ENCODE results near the gene TIRAP.
A peak's percentile ranks its signal among the peaks of the same experiment; 100 is the strongest.
"Not testable (repeated sequence)": the region's sequence is repeated elsewhere in the genome, so short reads cannot be mapped to it uniquely, and the experiment has no call there.

TIRAP gene

GRCh38 chr11:126282736-126283591 is at the start of gene TIRAP:
TIRAP (plus strand) TSS chr11:126283093; CDS start chr11:126290895, 7,802 bp downstream.
- no peak for DNase-seq (ENCODE audit: low read depth)

GRCh38 chr11:126233391-126233790 is 49.5 kb upstream of the TIRAP start:
- no peak for DNase-seq (ENCODE audit: low read depth)

GRCh38 chr11:126246636-126247035 is 36.3 kb upstream of the TIRAP start:
- DNase-seq (ENCODE audit: low read depth), result no peak

GRCh38 chr11:126253265-126253664 is 29.6 kb upstream of the TIRAP start:
- no peak for DNase-seq (ENCODE audit: low read depth)

GRCh38 chr11:126254819-126255218 is 28.1 kb upstream of the TIRAP start:
- DNase-seq (ENCODE audit: low read depth), result no peak

GRCh38 chr11:126255507-126255906 is 27.4 kb upstream of the TIRAP start:
- DNase-seq (ENCODE audit: low read depth), result not testable (repeated sequence)

GRCh38 chr11:126256216-126256615 is 26.7 kb upstream of the TIRAP start:
- no peak for DNase-seq (ENCODE audit: low read depth)

GRCh38 chr11:126257144-126257543 is 25.7 kb upstream of the TIRAP start:
- no peak for DNase-seq (ENCODE audit: low read depth)

- DNase-seq (ENCODE audit: low read depth), result no peak
These were observed 25.1 kb upstream of the TIRAP start for GRCh38 chr11:126257764-126258163.

- no peak for DNase-seq (ENCODE audit: low read depth)
These were observed 20.7 kb upstream of the TIRAP start for GRCh38 chr11:126262216-126262615.

GRCh38 chr11:126263489-126263888 is 19.4 kb upstream of the TIRAP start:
- no peak for DNase-seq (ENCODE audit: low read depth)

GRCh38 chr11:126265811-126266210 is 17.1 kb upstream of the TIRAP start:
- no peak for DNase-seq (ENCODE audit: low read depth)

GRCh38 chr11:126267650-126268049 is 15.2 kb upstream of the TIRAP start:
- no peak for DNase-seq (ENCODE audit: low read depth)

GRCh38 chr11:126268361-126268707 is 14.6 kb upstream of the TIRAP start:
- DNase-seq (ENCODE audit: low read depth), result no peak

GRCh38 chr11:126268708-126269579 is 13.9 kb upstream of the TIRAP start, which contains the start of the genes FOXRED1 and SRPRA:
FOXRED1 (plus strand) TSS chr11:126269154; CDS start chr11:126269207, 53 bp downstream.
SRPRA (minus strand) TSS chr11:126268895; CDS start chr11:126268804, 91 bp downstream.
- DNase-seq (ENCODE audit: low read depth), result peak; percentile 97

- no peak for DNase-seq (ENCODE audit: low read depth)
These were observed 5.6 kb upstream of the TIRAP start for GRCh38 chr11:126277322-126277721.

GRCh38 chr11:126277780-126278179 is 5.1 kb upstream of the TIRAP start:
- no peak for DNase-seq (ENCODE audit: low read depth)

- DNase-seq (ENCODE audit: low read depth), result no peak
These were observed 3.7 kb upstream of the TIRAP start for GRCh38 chr11:126279191-126279590.

- no peak for DNase-seq (ENCODE audit: low read depth)
These were observed 2.3 kb upstream of the TIRAP start for GRCh38 chr11:126280595-126280994.

GRCh38 chr11:126281245-126281644 is 1.6 kb upstream of the TIRAP start:
- DNase-seq (ENCODE audit: low read depth), result no peak

- DNase-seq (ENCODE audit: low read depth), result no peak
These were observed 1.2 kb upstream of the TIRAP start for GRCh38 chr11:126281666-126282175.

- no peak for DNase-seq (ENCODE audit: low read depth)
These were observed 545 bp upstream of the TIRAP start for GRCh38 chr11:126282361-126282735.

- peak; percentile 50 for DNase-seq (ENCODE audit: low read depth)
These were observed 1.9 kb downstream of the TIRAP start for GRCh38 chr11:126284829-126285228.
